Activated CD4-positive, alpha-beta T cell treated with anti-CD3 and anti-CD28 coated beads, Interleukin-2, amount 50 U/mL, for 4 hours (primary cell): ENCODE data around the gene PLEKHA6.

ENCODE experiments used
- DNase-seq, 2 experiments: peaks; one replicate each; pipeline ENCODE4 v3.0.0-alpha.2; 2020

Gene PLEKHA6

DNA sequence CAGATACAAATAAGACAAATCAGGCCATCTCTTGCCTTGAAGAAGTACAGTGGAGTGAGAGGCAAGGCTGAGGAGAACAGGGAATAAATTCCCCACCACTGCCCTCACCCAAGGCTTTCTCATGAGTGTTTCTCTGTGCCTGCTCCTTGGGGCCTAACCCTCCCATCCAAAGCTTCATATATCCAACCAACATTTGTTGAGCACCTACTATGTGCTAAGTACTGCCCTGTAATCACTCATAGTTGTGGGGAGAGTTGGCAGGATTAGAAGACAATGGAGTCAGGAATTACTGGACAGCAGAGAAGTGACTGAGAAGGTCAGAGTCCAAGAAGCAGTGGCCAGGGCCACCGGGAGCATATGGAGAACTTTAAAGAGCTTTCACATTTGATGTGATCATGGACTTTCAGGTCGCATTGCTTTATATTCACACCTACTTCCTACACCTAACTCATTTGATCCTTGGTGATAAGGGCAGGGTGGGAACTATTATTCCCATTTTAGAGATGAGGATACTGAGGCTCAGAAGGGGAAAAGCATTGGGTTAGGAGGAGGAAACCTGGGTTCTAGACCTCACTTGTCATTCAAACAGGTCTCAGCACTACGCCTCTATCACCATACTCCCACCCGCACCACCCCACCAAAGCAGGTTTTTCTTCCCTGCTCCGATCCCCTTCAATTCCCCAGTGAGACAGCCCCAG lies 6.4 kb downstream of the PLEKHA6 start:
- no peak for DNase-seq

DNA sequence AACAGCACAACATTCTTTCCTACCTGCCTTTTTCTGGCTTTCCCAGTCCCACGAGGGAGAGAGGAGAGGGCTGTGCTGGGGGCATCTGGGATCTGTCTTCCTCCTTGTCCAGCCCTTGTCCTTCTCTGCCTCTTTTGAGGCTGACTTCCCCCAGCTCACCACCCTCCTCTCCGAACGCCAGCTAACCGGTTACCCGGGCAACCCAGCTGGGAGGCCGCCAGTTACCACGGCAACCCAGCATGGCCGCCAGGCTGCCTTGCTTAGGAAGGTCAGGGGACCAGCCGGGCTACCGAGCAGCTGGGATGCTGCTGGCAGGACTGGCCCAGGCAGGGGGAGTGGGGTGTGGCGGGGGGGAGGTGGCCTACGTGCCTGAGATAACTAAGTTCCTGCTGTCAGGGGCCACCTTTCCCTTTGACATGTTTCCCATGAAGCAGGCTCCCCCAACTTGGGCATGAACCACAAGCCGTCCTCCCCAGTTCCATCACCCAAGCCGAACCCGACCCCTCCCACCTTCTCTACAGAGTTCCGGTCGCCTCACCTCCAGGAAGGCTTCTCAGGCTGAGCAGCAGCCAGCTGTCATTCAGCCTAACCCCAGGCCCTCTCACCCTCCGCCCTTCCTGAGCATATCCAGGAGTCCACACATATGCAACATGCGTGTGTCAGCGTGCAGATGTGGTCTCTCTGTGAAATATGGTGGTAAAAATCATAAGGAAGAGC lies 8.7 kb downstream of the PLEKHA6 start:
- no peak for DNase-seq

DNA sequence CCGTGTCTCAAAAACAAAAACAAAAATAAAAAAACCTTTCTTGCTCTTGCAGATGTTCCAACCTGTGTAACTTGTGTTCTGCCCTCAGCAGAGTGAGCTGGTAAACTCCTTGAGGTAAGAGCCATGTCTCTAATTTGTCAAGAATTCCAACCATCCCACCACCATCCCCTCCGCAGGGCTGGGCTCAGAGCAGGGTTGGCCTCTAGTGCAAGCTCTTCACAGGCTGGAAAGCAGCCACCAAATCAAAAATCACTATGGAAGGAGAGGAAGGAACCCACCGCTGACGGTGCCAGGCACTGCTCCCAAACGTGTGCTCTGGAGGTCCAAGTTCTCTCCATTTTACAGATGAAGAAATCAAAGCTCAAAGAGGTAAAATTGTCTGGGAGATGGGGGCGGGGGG lies 9.4 kb downstream of the PLEKHA6 start:
- DNase-seq, result no peak

DNA sequence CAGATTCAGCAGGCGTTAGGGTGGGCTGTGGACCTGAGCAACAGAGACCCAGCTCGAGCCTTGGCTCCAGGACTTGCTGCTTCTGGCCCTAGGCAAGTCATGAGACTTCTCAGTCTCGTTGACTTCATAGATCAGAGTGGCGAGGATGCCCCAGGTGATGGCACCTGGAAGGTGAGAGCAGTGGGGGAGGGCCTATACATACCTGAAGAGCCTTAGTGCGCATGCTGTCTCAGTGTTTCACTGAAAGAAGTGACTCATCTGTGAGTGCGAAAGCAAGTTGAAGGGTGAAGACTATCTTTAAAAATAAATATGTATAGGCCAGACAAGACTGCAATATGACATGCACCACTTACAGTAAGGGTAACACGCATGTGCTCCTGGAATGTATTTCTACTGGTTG lies 10.1 kb downstream of the PLEKHA6 start:
- DNase-seq, result no peak

DNA sequence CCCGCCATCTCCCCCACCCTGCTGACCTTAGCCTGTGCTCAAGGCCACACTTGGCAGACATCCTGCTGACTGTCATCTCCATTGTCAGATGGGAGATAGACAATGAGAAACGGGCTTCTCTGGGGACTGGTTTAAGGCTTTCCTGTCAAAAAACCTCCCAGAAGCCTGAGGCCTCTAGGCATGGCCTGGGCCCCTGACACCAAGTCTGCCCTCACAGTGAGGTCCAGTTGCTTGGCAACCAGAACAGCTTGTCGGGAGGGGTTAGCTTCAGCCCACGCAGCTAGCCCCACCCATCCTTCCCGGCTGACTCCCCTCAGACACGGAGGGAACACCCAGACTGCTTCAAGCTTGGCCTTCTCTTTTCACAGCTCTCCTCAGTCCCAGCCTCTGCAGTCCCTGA lies 11.0 kb downstream of the PLEKHA6 start:
- DNase-seq, result no peak

DNA sequence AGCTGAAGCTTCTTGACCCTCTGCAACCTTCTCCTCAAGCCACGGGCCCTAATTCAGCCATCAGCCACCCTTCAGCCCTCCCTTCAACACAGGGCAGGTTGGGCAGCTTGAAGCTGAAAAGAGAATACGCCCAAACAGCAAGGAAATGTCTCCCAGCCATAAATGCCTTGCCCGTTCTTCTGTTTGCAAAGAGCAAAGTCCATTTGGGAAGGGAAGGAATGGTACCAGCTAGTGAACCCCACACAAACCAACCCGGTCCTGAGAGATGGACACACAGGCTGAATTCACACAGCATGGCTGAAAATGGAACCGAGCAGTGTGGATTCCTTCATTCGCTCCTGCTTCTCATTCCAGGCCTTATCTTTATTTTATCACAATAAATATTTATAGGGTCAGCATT lies 11.5 kb downstream of the PLEKHA6 start:
- DNase-seq, result no peak

DNA sequence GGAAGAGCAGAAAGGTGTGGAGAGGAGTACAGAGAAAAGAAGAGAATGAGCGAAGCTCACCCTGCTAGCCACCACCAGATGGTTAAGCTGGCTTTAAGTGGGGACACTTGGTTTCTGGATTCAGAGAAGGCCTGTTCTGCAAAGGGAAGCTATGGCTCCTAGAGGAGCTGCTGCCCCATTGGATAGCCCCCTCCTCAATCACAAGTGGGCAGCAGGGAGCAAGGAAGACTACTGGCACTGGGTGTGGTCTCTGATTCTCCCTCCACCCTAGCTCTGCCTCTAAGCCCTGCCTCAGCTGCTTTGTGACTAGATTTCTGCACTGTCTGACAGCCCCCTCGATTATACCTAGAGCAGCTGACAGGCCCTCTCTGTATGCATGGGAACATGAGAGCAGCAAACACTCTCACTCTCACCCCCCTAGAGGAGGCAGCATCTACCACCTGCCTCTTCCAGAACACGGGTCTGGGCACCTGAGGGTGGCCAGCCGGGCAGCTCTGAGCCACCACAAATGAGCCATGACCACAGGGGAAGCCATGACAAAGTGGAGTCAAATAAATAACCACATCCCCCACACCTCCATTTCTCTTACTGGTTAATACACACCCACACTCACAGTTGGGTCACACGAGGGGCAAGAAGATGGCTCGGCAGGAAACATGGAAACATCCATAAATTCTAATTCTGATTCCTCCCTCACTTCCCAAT lies 13.6 kb downstream of the PLEKHA6 start:
- no peak for DNase-seq

DNA sequence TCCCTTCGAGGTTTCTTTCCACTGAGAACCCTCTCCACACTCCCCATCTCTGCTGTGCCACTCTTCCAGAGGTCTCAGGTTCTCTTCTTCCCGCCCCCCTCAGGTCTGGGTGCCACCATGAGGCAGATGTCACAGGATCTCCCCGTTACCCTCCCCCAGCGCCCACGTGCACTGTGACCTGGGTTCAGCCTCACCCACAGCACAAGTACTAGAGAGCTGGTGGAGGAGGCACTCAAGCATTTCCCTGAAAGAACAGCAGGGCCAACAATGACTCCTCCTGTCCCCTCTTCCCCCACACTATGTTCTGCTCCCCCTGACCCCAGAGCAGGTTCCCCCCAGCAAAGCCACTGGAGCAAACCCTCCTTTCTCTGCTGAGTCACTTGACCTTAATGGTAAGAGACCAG lies 14.3 kb downstream of the PLEKHA6 start:
- DNase-seq, result no peak

DNA sequence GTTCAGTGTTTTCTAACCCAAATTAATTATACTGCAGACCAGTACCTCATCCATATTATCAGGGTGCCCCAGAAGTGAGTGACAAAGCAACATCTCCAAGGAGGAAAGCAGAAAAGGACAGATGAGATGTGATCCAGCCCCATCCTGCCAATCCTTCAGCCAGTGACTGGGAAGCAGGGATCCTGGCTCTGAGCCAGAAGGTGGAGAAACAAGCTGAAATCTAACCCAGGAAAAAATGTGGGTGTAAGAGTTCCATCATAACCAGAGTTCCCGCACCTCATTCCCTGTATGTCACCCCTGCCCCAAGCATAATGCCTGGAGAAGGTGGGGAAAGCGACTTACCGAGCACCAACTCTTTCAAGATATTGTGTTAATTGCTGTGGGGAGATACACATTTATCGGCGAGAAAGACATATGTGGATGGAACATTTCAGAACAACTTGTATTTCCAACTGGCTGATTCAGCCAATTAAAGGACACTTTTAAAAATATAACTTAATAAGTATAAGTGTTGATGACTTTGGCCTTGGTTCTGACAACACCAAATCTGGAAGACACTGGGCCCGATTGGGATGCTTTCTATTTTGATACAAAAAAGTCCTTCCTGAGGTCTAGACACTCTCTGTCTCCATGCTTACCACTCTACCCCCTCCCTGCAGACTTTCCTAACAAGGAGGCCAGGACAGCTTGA lies 14.9 kb downstream of the PLEKHA6 start:
- no peak for DNase-seq

DNA sequence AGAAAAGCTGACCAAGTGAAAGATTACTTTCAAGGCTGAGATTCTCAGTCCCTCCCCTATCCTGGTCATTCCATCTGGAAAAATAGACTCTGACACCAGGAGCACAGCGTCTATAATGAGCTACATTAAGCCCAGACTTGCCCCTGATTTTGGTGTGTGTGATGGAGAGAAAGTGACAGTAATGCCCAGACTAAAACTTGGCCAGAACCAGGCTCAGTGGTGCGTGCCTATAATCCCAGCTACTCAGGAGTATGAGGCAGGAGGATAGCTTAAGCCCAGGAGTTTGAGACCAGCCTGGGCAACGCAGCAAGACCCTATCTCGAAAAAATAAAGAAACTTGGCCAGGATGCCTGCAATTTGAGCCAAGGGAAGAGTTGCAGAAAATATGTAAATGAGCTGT lies 15.9 kb downstream of the PLEKHA6 start:
- no peak for DNase-seq

DNA sequence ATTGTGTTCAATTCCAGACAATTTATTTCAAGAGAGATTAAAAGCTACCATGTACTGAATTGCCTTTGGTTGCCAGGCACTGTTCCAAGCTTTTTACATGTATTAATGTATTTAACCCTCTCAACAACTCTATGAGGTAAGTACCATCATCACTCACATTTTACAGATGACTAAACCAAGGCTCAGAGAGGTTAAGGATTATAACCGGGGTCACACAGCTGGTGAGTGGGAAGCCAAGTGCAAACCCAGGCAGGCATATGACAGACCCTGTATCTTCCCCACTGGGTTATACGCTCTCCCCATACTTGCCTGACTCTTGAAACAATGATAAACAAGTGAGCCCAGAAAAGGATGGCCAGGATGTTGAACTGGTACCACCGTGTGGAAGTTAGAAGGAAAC lies 16.5 kb downstream of the PLEKHA6 start:
- no peak for DNase-seq

DNA sequence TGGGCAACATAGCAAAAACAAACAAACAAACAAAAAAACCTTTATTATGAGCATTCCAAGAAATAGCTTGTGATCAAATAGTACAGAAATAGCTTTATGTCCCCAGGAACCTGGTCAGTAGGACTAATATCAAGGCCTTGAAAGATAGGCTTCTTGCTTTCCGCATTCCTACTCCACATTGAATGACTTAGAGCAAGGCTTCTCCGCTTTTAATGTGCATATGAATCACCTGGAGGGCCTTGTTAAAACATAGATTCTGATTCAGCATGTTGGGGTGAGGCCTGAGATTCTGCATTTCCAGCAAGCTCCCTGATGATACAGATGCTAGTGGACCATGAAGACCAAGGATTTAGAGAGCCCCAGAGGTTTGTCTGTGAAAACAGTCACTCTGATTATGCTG lies 17.4 kb downstream of the PLEKHA6 start:
- no peak for DNase-seq

DNA sequence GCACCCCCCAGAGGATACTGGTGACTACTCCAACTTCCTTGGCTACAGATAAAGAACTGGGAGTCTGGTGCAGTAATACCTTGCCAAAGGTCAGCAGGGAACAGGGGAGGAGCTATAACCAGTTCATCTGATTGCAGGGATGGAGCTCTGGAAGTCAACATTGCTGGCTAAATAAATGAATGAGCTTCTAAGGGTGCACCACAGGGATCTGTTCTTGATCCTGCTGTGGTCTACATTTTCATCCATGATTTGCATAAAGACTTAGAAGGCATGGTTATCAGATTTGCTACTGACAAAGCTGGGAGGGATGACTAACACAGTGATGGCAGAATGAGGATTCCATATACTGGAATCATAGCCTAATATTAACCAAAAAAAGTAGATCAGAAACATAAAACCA lies 18.3 kb downstream of the PLEKHA6 start:
- no peak for DNase-seq

DNA sequence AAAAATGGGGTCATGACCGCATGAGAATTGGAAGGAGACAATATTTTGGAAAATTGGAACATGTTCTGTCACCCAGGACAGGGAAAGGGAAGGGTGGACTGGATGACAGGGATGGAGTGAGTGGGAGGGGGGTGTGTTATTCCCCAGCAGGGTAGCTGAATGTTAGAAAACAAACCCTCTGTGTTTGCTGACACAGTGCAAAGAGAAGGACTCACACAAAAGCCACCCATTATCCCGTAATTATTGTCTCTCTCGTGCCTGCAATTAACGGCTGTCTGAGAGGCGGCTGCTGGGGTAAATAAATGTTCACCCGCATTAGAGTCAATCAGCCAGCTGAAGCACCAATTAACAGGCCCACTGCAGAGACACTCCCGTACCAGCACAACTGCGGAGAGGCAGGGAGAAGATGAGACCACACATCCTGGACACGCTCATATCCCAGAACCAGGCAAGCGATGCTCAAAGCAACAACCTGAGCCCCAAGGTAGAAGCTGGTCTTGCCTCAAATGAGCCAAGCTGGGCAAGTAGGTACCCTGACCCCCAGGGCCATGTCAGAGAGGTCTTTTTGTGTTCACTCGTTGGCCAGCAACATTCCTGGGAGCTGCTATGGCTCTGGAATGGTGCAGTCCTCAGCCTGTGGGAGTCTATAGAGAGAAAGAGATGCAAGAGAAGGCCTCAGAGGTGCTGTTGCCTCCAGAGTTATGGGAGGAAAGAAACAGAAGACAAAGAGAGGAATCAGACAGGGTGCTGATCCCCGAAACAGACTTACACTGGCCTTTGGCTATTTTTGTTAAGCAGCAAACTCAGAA lies 19.4 kb downstream of the PLEKHA6 start:
- no peak for DNase-seq

DNA sequence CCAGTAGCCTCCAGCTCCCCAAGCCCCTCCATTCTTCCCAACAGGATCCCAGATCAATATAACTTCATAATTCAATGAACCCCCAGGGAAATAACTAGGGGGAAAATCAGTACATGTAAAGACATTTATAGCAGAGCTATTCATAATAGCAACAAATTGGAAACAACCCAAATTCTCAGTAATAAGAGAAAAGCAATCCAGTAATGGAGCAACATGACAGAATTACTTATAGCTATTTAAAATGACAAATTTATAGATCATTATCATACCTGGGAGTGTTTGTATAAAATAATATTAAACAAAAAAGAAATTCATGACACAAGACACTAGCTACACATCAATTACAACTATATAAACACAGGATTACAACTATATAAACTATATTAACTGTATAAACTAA lies 20.2 kb downstream of the PLEKHA6 start:
- DNase-seq, result no peak

DNA sequence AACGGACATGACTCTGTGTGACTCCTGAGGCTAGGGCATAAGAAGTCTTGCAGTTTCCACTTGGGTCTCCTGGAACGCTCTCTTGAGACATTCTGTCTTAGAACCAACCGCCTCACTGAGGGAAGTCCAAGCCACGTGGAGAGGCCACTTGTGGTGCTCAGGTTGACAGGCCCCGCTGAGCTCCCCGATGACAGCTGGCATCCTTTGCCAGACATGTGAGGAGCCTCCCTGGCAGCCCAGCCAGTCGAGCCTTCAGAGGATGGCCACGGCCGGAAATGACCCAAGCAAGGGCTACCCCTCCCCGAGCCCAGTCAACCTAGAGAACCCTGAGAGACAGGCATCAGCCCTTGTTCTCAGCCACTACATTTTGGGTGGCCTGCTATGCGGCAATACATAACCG lies 20.7 kb downstream of the PLEKHA6 start:
- DNase-seq, result no peak

DNA sequence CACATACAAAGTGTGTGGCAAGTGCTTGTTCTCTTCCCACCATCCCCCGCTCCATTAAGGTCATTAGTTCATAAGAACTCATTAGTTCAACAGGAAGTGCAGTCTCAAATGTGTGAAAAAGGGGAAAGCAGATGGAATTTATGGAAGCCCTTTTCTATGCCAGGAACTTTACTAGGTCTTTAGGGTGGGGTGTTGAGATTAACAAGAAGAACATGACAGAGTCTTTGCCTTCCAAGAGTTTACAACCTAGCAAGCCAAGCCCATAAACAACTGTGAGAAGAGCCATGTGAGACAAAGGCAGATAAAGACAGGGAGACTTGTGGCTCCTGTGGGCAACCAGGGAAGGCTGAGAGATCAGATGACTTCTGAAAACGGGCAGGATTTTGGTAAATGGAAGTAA lies 21.4 kb downstream of the PLEKHA6 start:
- no peak for DNase-seq

DNA sequence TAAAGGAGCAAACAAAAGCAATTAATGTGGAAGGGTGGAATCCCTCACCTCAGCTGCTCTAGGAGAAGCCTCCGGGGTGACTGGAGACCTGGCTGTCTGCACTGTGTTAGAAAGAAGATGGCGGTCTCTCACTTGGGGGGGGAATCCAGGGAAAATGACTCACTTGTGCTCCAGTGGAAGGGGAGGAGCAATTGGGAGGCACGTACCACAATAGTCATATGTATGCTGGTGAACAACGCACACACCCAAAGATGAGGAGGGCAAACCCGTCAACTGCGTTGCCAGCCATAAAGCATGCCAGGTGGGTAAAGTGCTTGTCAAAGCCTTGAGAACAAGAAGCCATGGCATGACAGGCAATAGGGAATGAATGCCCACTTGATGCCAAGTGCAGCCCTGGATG lies 22.1 kb downstream of the PLEKHA6 start:
- DNase-seq, result no peak

DNA sequence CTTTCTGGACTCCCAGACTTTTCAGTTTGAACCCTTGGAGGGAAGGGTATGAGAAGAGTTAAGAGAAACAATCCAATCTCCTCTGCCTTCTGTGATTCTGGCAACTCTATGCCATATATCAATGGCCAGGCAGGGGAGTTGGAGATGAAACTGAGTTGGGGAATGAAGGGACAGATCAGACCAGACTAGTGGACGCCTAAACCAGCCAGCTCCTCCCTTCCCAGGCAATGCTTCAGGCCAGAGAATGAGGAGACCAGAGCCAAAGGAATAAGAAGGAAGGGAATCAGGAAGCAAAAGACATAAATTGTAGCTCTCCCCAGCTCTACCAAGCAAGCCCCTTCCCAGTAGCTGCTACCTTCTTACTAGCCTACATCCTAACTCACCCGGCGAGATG lies 22.7 kb downstream of the PLEKHA6 start:
- DNase-seq, result no peak

DNA sequence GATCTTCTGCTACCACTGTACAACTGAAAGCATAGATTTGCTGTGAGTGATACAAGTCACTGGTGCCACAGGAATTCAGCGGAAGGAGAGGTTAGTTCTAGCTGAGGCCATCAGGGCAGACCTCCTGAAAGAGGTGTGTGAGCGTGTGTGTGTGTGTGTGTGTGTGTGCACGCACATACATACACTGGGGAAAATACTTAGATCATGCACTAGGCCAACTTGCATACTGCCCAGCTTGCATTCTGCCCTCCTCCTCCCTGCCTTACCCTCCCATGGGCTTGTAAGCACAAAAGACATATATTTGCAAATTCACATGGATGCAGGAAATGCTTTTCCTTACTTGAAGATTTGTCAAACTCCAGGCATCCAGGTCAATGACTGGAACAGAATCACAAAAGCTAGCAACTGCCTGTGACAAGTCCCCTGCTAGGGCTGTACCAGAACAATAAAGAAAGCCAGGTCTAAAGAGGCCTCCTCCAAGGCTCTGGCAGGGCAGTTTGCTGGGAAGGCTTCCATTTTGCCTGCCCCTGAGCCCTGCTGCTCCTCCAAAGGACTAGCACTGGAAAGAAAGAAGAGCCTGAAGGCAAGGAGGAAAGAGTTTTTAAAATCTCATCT lies 23.2 kb downstream of the PLEKHA6 start:
- DNase-seq, result no peak

DNA sequence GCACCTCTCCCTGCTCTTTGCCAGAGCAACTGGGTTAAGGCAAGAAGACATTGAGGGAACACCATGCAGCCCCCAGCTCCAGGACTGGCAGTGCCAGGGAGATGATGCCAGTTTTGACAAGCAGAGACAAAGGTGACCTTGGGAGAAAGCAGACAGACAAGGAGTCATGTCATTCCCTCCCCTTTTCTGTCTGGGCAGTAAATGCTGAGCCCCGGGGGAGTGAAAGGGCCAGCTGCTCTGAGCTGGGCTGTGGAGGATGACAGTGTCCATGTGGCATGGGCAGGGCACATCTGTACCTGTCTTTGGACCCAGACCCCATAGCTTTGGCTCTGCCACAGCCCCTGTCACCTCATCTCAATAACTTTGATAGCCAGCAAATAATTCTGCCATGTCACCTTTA lies 24.2 kb downstream of the PLEKHA6 start:
- DNase-seq, result no peak

DNA sequence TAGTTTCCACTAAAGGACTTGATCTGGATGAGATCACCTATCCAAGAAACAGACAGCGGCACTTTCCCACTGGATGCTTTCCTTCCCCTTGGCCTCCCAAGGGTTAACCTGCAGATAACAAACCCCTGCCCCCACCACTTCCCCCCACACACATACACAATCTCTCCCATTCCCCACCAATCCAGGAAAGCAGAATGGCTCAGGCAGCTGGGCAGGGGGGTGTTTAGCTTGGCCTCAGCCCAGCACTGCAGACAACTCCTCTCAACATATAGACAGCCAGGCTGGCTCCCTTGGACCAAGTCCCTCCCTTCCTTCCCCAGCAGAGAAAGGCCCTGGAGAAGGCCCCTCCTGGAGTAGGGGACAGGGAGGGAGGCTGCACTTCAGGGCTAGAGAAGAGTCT lies 24.6 kb downstream of the PLEKHA6 start:
- no peak for DNase-seq
